ENCODE data around the gene ARHGAP24.

GRCh38 chr4:85569730-85570299 is 94.9 kb downstream of the ARHGAP24 start:
- TF ChIP-seq, protein P1, sequence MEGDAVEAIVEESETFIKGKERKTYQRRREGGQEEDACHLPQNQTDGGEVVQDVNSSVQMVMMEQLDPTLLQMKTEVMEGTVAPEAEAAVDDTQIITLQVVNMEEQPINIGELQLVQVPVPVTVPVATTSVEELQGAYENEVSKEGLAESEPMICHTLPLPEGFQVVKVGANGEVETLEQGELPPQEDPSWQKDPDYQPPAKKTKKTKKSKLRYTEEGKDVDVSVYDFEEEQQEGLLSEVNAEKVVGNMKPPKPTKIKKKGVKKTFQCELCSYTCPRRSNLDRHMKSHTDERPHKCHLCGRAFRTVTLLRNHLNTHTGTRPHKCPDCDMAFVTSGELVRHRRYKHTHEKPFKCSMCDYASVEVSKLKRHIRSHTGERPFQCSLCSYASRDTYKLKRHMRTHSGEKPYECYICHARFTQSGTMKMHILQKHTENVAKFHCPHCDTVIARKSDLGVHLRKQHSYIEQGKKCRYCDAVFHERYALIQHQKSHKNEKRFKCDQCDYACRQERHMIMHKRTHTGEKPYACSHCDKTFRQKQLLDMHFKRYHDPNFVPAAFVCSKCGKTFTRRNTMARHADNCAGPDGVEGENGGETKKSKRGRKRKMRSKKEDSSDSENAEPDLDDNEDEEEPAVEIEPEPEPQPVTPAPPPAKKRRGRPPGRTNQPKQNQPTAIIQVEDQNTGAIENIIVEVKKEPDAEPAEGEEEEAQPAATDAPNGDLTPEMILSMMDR (conservative IDR thresholded peaks at IDR 0.05 in 1 of 2, IDR thresholded peaks at IDR 0.05 in 1 of 2; ENCODE audit: low read depth in 1 of 2, low read length in 2 of 2), result no peak
- TF ChIP-seq EZH2 (IDR thresholded peaks at IDR 0.05; ENCODE audit: low read length, missing control alignments), result no peak
